Muscle of leg (tissue), 11 donors: Measurements from ENCODE around the gene BEAN1. TPM values are rescaled to one million over a fixed set of nuclear protein-coding genes. Genes with fewer than 3 reads are reported as not detected.

Experiments used
- DNase-seq: peaks from one replicate; pipeline ENCODE4 v3.0.0; 2013
- H3K27ac ChIP-seq: one replicate; pipeline ENCODE4 v1.5.1; 2013; ENCODE audit warnings: mild to moderate bottlenecking, low read length, control low read depth
- H3K27me3 ChIP-seq: one replicate; pipeline ENCODE4 v1.6.1; 2013; ENCODE audit warnings: low read length; ENCODE audit not compliant: control insufficient read depth, insufficient read depth
- H3K36me3 ChIP-seq: one replicate; pipeline ENCODE4 v1.6.1; 2013; ENCODE audit warnings: low read length; ENCODE audit not compliant: control insufficient read depth, insufficient read depth
- H3K4me1 ChIP-seq: one replicate; pipeline ENCODE4 v1.6.1; 2013; ENCODE audit warnings: low read length; ENCODE audit not compliant: control insufficient read depth, insufficient read depth
- H3K4me3 ChIP-seq: one replicate; pipeline ENCODE4 v1.5.1; 2013; ENCODE audit warnings: low read length, control low read depth
- H3K9me3 ChIP-seq: replicated peaks from 2 replicates; pipeline ENCODE4 v1.6.1; 2013; ENCODE audit warnings: low read depth, low read length; ENCODE audit not compliant: control insufficient read depth
- WGBS: methylation state at CpG from one replicate; pipeline ENCODE4 v1.1.5; 2013; ENCODE audit warnings: missing lambda C conversion rate; ENCODE audit not compliant: insufficient coverage; 5-methylcytosine and 5-hydroxymethylcytosine counted together
- polyA plus RNA-seq, 8 donors: library from polyadenylated mRNA; unstranded; fragments of 120-200 nt; gene quantifications; one replicate each; pipeline versions ENCODE4 v1.2.1 to v1.2.3, GENCODE V29; 2013; ENCODE audit warnings: inconsistent platforms in 1 of 8, low replicate concordance in 1 of 8; ENCODE audit not compliant: insufficient read length in 8 of 8, insufficient read depth in 1 of 8
- total RNA-seq: library from RNA; stranded (reverse); fragments of 120-200 nt; gene quantifications from one replicate; pipeline ENCODE4 v1.2.4, GENCODE V29; 2013

Gene BEAN1
- total and polyA plus RNA-seq, 9 donors: 0.40 to 2.1 (median 0.80) TPM

DNA sequence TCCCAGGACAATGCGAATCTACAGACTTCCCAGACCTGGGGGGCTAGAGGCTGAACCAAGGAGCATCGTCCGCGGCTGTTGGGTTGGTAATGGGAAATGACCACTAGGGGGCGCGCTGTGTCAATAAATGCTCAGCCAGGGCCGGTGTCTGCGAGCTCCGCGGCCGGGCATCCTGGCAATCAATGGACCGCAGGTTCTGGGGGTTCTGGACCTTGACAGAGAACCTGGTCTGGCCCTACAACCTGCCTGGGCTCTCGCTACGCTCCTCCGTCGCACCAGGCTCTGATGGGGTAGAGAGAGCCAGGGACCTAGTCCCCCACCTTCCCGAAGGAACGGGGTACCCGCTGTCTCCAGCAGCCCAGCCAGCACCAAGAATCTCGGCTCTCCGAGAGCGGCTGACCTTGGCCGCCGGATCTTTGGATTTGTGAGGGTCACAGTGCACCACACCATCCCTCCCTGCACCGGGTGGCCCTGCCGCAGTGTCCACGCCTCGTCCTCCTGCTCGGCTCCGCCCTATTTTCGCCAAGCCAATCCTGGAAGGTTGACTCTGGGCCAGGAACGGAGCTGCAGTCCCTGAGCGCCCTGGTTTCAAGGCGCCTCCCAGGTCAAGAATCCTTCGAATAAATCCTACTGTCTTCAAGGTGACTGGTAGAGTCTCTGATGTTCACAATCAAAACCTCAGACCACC is 20.4 kb upstream of the BEAN1 start:
- WGBS: under 1% methylated on average over 34 of the region's 35 CpGs
- H3K4me1 ChIP-seq: peaks cover 12% of the 10 kb centered on the region
- H3K9me3 ChIP-seq: peaks cover 5% of the 10 kb centered on the region
- H3K36me3 ChIP-seq: no peaks in the 10 kb centered on the region
- peak overlapping the region; percentile 52 for H3K4me3 ChIP-seq
- DNase-seq: peak; percentile 81
- peak overlapping the region; percentile 13 for H3K27ac ChIP-seq
- peaks cover 34% of the 10 kb centered on the region for H3K27me3 ChIP-seq

DNA sequence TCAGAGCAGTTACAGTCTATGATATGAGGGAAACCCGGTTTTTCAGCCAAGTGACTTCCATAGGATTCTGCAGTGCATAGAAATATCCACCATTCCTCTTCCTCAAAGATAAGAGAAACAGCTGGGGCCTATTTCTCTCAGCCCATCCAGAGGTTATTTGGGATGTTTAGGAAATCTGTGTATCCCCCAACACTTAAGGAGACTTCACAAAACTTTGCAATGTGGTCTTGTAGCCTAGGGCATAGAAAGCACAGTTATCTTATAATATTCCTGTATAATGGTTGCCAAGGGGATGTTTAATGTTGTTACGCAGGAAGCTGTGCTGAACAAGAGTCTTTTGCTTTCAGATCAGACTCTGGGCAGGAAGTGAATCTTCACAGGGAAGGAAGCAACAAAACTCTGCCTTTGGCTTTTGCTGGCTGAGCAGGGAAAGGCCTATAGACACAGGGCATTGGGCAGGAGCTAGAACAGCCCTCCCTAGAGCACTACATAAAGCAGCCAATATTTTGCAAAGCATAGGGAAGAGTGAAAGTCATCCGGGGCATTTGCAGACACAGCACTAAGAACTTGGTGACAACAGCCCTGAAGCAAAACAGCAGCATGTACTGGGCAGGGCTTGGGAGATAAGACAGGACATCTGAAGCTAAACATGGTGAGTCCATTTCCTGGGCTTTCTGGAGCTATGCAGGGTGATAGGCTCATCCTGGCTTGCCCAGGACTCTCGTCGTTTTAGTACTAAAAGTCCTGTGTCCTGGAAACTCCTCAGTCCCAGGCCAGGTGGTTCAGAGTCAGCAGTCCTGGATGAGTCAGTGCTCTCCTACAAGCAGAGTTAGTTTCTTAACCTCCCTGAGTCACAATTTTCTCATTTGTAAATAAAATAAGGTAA is 18.7 kb upstream of the BEAN1 start:
- peaks cover 30% of the 10 kb centered on the region for H3K27me3 ChIP-seq
- H3K4me3 ChIP-seq: no peak overlapping the region
- DNase-seq: peak; percentile 80
- peak overlapping the region; percentile 74 for H3K27ac ChIP-seq
- H3K36me3 ChIP-seq: no peaks in the 10 kb centered on the region
- peaks cover 12% of the 10 kb centered on the region for H3K4me1 ChIP-seq
- no CpG with 5 or more reads among the region's 5 CpGs for WGBS
- H3K9me3 ChIP-seq: peaks cover 12% of the 10 kb centered on the region

DNA sequence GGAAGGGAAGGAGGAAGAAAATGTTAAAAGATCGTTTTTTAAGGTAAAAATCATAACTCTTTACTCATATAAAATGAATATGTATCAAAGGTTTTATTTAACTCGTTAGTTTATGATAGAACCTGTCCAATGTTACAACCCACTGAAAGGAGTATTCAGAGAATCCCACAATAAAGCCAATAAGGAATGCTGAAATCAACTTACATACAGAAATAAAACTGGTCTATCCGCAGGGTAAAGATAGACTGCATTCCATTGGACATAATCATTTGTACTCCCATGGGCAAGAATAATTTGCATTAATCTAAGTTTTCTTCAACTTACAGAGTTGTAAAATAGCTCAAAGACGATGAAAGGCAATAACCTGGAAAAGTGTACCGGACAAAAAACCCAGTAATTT is 17.9 kb upstream of the BEAN1 start:
- peaks cover 12% of the 10 kb centered on the region for H3K4me1 ChIP-seq
- H3K9me3 ChIP-seq: peaks cover 12% of the 10 kb centered on the region
- H3K36me3 ChIP-seq: no peaks in the 10 kb centered on the region
- no peak overlapping the region for H3K4me3 ChIP-seq
- H3K27ac ChIP-seq: peak overlapping the region; percentile 74
- peaks cover 22% of the 10 kb centered on the region for H3K27me3 ChIP-seq
- DNase-seq: no peak
- no CpG with 5 or more reads among the region's 5 CpGs for WGBS

DNA sequence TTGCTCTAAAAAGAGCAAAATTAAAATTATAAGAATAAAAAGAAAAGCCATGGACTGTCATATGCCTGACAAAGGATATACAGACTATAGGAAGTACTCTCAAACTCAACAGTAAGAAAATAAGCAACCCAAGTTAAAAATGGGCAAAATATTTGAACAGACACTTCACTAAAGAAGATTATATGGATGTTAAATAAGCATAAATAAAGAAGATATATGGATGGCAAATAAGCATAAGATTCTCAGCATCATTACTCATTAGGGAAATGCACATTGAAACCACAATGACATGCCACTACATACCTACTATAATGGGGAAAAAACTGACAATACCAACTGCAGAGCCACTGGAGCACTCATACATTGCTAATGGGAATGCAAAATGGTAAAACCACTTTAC is 14.9 kb upstream of the BEAN1 start:
- H3K4me3 ChIP-seq: no peak overlapping the region
- H3K36me3 ChIP-seq: no peaks in the 10 kb centered on the region
- peaks cover 2% of the 10 kb centered on the region for H3K4me1 ChIP-seq
- peaks cover 8% of the 10 kb centered on the region for H3K9me3 ChIP-seq
- no peak overlapping the region for H3K27ac ChIP-seq
- H3K27me3 ChIP-seq: peaks cover 3% of the 10 kb centered on the region
- DNase-seq: no peak

DNA sequence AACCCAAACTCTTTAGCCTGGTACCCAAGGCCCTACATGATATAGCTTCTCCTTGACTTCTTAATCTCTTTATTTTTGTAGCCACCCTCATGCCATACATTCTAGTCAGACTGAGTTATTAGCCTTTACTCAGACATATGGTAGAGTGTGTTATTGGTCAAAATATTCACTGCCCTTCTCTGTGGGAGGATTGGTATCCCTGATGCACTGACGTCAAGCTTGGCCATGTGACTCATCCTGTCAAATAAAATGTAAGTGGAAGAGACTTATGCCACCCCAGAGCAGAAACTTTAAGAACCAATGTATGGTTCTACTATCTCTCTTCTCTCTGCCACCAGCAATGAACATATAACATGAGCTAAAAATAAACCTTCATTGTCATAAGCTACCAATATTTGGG is 12.2 kb upstream of the BEAN1 start:
- Histone ChIP-seq H3K4me3 (no peak overlapping the region), H3K27ac (no peak overlapping the region), H3K4me1 (no peaks in the 10 kb centered on the region), H3K9me3 (peaks cover 9% of the 10 kb centered on the region), H3K36me3 (no peaks in the 10 kb centered on the region), H3K27me3 (peaks cover 8% of the 10 kb centered on the region)
- DNase-seq: no peak
- no CpG with 5 or more reads among the region's 1 CpG for whole genome bisulfite sequencing

DNA sequence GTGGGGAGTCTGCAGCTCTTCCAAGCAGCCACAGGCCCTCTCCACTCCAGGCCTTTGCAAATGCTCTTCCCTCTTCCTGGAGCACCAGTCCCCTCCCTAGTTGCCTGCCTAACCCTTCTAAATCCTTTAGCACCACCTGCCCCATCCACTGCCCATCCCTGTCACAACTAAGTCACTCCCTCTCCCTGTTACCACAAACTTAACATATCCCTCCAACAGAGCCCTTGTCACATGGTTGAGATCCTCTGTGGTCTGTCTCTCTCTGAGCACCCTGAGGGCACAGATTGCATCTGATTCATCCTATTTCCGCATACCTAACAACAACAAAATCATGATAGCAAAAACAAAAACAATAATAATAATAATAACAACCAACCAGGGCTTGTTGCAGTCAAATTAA is 11.0 kb upstream of the BEAN1 start:
- DNase-seq: no peak
- no peak overlapping the region for H3K4me3 ChIP-seq
- H3K9me3 ChIP-seq: peaks cover 9% of the 10 kb centered on the region
- no peaks in the 10 kb centered on the region for H3K36me3 ChIP-seq
- WGBS: no CpG with 5 or more reads among the region's 1 CpG
- no peak overlapping the region for H3K27ac ChIP-seq
- H3K27me3 ChIP-seq: peaks cover 5% of the 10 kb centered on the region
- H3K4me1 ChIP-seq: no peaks in the 10 kb centered on the region

DNA sequence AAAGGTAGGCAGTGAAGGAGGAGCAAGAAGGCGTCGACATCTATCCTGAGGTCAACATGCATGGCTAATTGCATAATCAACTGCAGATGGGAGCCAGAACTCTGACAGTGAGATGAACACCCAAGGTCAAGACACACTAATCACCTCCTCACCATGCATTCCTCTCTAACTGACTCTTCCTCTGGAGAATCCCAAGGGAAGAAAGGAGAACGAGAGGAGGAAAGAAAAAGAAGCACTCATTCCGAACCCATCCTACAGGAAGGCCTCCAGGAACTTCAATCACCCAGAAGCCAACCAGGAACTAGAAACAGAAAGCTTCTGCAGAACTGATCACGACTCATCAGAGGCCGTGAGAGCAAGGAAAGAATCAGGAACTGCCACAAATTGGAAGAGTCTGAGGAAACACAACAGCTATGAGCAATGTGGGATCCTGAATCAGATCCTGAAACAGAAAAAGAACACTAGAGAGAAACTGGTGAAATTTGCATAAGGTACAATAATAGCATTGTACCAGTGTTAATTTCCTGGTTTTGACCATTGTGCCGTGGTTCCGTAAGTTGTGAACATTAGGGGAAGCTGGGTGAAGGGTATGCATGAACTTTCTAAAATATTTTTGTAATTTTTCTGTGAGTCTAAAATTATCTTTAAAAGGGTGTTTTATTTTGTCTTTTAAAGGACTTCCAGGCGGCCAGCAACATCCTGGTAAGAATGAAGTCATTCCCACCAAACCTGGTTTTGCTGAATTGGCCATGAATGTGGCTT is 10.0 kb upstream of the BEAN1 start:
- peaks cover 9% of the 10 kb centered on the region for H3K9me3 ChIP-seq
- no peak overlapping the region for H3K27ac ChIP-seq
- no peaks in the 10 kb centered on the region for H3K36me3 ChIP-seq
- no peak for DNase-seq
- H3K27me3 ChIP-seq: peaks cover 9% of the 10 kb centered on the region
- H3K4me1 ChIP-seq: no peaks in the 10 kb centered on the region
- whole genome bisulfite sequencing: 88% methylated on average over 4 of the region's 9 CpGs
- H3K4me3 ChIP-seq: no peak overlapping the region

DNA sequence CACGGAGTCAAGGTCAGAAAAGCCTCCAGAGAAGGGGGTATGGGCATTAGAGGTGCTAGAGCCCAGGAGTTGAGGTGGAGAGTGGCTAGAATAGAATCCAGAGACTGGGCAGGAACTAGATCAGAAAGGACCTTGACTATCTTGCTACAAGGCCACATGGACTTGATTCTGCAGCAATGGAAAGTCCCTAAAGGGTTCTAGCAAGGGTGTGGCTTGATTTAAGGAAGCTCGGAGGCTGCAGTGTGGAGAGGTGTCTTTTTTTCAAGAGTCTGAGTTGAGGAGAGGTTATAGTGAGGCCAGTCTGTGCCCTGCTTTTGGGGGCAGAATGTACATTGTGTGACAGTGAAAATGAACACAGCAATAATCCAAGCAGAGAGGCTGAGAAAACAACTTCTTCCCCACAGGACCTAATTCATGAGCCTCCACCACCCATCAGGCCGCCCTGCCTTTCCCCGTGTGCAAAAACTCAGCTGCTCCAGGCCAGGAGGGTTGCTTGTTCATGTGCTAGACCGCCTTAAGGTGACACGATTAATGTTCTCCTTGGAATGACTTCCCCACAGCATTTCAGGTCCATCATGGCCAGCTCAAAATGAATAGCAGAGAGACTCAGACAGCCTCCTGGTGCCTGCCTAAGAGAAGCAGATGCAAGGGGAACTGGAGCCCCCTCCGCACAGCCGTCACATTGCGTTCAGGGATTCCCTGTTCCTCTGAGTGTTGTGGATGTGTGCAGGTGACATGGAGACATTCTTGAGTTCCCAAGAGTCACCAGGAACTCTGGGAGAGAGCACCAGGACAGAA is 8.7 kb upstream of the BEAN1 start:
- Histone ChIP-seq H3K27me3 (peaks cover 11% of the 10 kb centered on the region), H3K9me3 (peaks cover 2% of the 10 kb centered on the region), H3K36me3 (no peaks in the 10 kb centered on the region), H3K27ac (no peak overlapping the region), H3K4me3 (no peak overlapping the region), H3K4me1 (no peaks in the 10 kb centered on the region)
- DNase-seq: no peak
- 78% methylated on average over 5 of the region's 9 CpGs for WGBS

DNA sequence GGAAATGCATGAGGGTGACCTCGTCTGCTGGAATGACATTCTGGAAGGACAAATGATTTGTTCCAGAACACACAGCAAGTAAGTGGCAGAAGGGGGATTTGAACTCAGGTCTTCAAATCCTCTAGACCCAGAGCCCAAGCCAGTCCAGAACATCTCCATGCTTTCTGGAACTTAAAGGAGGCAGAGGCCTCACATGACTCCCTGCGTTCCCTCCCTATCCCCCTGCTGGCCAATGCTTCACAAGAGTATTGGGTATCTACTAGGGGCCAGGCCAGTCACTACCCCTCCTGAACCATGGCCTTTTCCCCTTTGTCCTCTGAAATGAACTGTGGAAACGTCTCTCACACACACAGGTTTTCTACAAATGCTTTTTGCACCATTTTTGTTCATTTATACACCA is 7.6 kb upstream of the BEAN1 start:
- DNase-seq: no peak
- 71% methylated on average over 1 of the region's 3 CpGs for WGBS
- Histone ChIP-seq H3K36me3 (no peaks in the 10 kb centered on the region), H3K27ac (no peak overlapping the region), H3K27me3 (peaks cover 18% of the 10 kb centered on the region), H3K9me3 (peaks cover 2% of the 10 kb centered on the region), H3K4me1 (no peaks in the 10 kb centered on the region), H3K4me3 (no peak overlapping the region)
